Activated T-helper 17 cell treated with anti-CD3 and anti-CD28 coated beads, Interleukin-2, amount 50 U/mL, for 72 hours (primary cell): ENCODE measurements around the gene TCEAL9. TPM values are rescaled to one million over a fixed set of nuclear protein-coding genes. Genes with fewer than 3 reads are reported as not detected.
"Not testable (repeated sequence)": the region's sequence is repeated elsewhere in the genome, so short reads cannot be mapped to it uniquely, and the experiment has no call there.

Source experiments
- ATAC-seq: fragments of 150-1000 bp; cut with Tn5 transposase; replicated peaks from 2 replicates; pipeline ENCODE4 v1.10.0; 2021; ENCODE audit warnings: mild to moderate bottlenecking, moderate library complexity
- H3K27ac Mint-ChIP-seq: one replicate; pipeline ENCODE4 v1.8.0; 2022; ENCODE audit warnings: mixed read lengths
- H3K27me3 Mint-ChIP-seq: one replicate; pipeline ENCODE4 v1.8.0; 2022; ENCODE audit warnings: mixed read lengths
- H3K36me3 Mint-ChIP-seq: one replicate; pipeline ENCODE4 v1.8.0; 2022; ENCODE audit warnings: low read depth, mild to moderate bottlenecking, mixed read lengths
- H3K4me1 Mint-ChIP-seq: one replicate; pipeline ENCODE4 v1.8.0; 2022; ENCODE audit warnings: mixed read lengths
- H3K4me3 Mint-ChIP-seq: one replicate; pipeline ENCODE4 v1.8.0; 2022; ENCODE audit warnings: mild to moderate bottlenecking, mixed read lengths
- H3K9me3 Mint-ChIP-seq: one replicate; pipeline ENCODE4 v1.8.0; 2022; ENCODE audit warnings: mixed read lengths
- total RNA-seq, 2 donors: library from RNA; stranded (reverse); gene quantifications; one replicate each; pipeline ENCODE4 v1.2.3, GENCODE V29; 2022

Gene TCEAL9
- total RNA-seq, 2 donors from 2014 or later, result 0.73 to 1.1 TPM

GRCh38 chrX:103360092-103360491 is 3.8 kb downstream of the TCEAL9 start:
- Mint-ChIP-seq H3K4me1 (no peaks in the 10 kb centered on the region), H3K4me3 (no peak overlapping the region), H3K36me3 (no peaks in the 10 kb centered on the region), H3K9me3 (no peaks in the 10 kb centered on the region), H3K27ac (no peak overlapping the region), H3K27me3 (peaks cover 6% of the 10 kb centered on the region)
- no peak for ATAC-seq

GRCh38 chrX:103360916-103361315 is 4.6 kb downstream of the TCEAL9 start:
- no peak for ATAC-seq
- Mint-ChIP-seq H3K36me3 (no peaks in the 10 kb centered on the region), H3K4me3 (no peak overlapping the region), H3K9me3 (no peaks in the 10 kb centered on the region), H3K4me1 (no peaks in the 10 kb centered on the region), H3K27me3 (peaks cover 2% of the 10 kb centered on the region), H3K27ac (no peak overlapping the region)

DNA sequence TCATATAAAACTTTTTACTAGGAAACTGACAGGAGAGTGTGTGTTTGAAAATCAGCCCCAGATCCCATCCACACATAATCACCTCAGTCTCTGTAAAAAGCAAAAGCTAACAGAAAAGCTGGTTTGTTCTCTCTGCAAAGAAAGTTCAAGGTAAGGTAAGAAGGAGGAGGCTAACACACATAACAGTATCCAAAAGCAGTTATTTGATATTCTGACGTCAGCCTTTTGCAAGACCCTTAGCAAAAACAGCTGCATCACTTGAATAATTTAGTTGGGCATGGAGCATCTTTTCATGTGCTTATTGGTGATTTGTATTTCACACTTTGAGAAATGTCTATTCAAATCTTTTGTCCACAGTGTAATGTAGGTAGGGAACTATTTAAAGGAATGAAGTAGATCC is 5.5 kb downstream of the TCEAL9 start:
- Mint-ChIP-seq H3K36me3 (no peaks in the 10 kb centered on the region), H3K27ac (no peak overlapping the region)

GRCh38 chrX:103362474-103362873 is 6.2 kb downstream of the TCEAL9 start:
- Mint-ChIP-seq H3K9me3 (no peaks in the 10 kb centered on the region), H3K27ac (no peak overlapping the region), H3K4me1 (no peaks in the 10 kb centered on the region), H3K27me3 (no peaks in the 10 kb centered on the region), H3K4me3 (no peak overlapping the region), H3K36me3 (no peaks in the 10 kb centered on the region)
- ATAC-seq, result no peak

More for the DNA sequence above, 5.5 kb downstream of the TCEAL9 start:
- Mint-ChIP-seq H3K27me3 (no peaks in the 10 kb centered on the region), H3K4me3 (no peak overlapping the region), H3K9me3 (no peaks in the 10 kb centered on the region), H3K4me1 (no peaks in the 10 kb centered on the region)
- ATAC-seq, result no peak

GRCh38 chrX:103363046-103363445 is 6.7 kb downstream of the TCEAL9 start:
- ATAC-seq, result no peak
- no peaks in the 10 kb centered on the region for H3K27me3 Mint-ChIP-seq
- H3K9me3 Mint-ChIP-seq, result no peaks in the 10 kb centered on the region
- no peak overlapping the region for H3K27ac Mint-ChIP-seq
- H3K4me3 Mint-ChIP-seq, result no peak overlapping the region
- no peaks in the 10 kb centered on the region for H3K4me1 Mint-ChIP-seq
- no peaks in the 10 kb centered on the region for H3K36me3 Mint-ChIP-seq

GRCh38 chrX:103367502-103367901 is 11.2 kb downstream of the TCEAL9 start:
- no peak for ATAC-seq
- Mint-ChIP-seq H3K27ac (no peak overlapping the region), H3K9me3 (no peaks in the 10 kb centered on the region), H3K4me3 (no peak overlapping the region), H3K27me3 (no peaks in the 10 kb centered on the region), H3K36me3 (no peaks in the 10 kb centered on the region), H3K4me1 (no peaks in the 10 kb centered on the region)

- H3K27me3 Mint-ChIP-seq, result no peaks in the 10 kb centered on the region
- no peaks in the 10 kb centered on the region for H3K9me3 Mint-ChIP-seq
- no peak overlapping the region for H3K4me3 Mint-ChIP-seq
- ATAC-seq, result no peak
- H3K4me1 Mint-ChIP-seq, result no peaks in the 10 kb centered on the region
- H3K36me3 Mint-ChIP-seq, result no peaks in the 10 kb centered on the region
- no peak overlapping the region for H3K27ac Mint-ChIP-seq
These were observed 13.2 kb downstream of the TCEAL9 start for GRCh38 chrX:103369479-103369878.

GRCh38 chrX:103372886-103373285 is 16.6 kb downstream of the TCEAL9 start:
- Mint-ChIP-seq H3K36me3 (no peaks in the 10 kb centered on the region), H3K27ac (no peak overlapping the region), H3K4me3 (no peak overlapping the region), H3K4me1 (no peaks in the 10 kb centered on the region), H3K27me3 (peaks cover 3% of the 10 kb centered on the region), H3K9me3 (no peaks in the 10 kb centered on the region)
- no peak for ATAC-seq

GRCh38 chrX:103373581-103373980 is 17.3 kb downstream of the TCEAL9 start:
- no peaks in the 10 kb centered on the region for H3K9me3 Mint-ChIP-seq
- H3K27ac Mint-ChIP-seq, result no peak overlapping the region
- no peaks in the 10 kb centered on the region for H3K36me3 Mint-ChIP-seq
- no peaks in the 10 kb centered on the region for H3K4me1 Mint-ChIP-seq
- peaks cover 3% of the 10 kb centered on the region for H3K27me3 Mint-ChIP-seq
- ATAC-seq, result no peak
- no peak overlapping the region for H3K4me3 Mint-ChIP-seq

GRCh38 chrX:103376118-103376978 is 20.0 kb downstream of the TCEAL9 start, which contains the start of gene BEX3:
Gene BEX3 (plus strand): TSS chrX:103376538. CDS start chrX:103377522, 984 bp downstream.
- no peak within 1 kb of the TSS for H3K27ac Mint-ChIP-seq
- peaks cover 3% of the 10 kb centered on the region for H3K27me3 Mint-ChIP-seq
- peak within 1 kb of the TSS; percentile 59 for H3K4me3 Mint-ChIP-seq
- no peaks in the 10 kb centered on the region for H3K36me3 Mint-ChIP-seq
- no peaks in the 10 kb centered on the region for H3K9me3 Mint-ChIP-seq
- peak; percentile 68 for ATAC-seq
- no peaks in the 10 kb centered on the region for H3K4me1 Mint-ChIP-seq

DNA sequence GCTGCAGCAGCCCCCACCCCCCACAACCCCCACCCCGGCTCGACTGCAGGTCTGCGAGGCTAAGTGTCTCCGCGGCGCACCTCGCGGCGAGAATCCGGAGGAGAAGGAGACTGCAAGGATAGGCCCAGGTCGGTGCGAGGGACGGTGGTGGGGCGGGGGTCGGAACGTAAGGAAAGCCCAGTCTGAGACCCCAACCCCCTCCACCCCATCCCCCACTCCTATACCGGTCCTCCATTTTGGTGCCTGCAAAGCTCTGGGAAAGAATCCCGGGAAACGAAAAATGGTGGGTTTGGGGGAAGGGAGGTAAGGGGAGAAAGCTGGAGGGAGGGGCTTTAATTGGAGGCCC is 20.6 kb downstream of the TCEAL9 start:
- no peaks in the 10 kb centered on the region for H3K36me3 Mint-ChIP-seq
- H3K4me3 Mint-ChIP-seq, result peak overlapping the region; percentile 59
- ATAC-seq, result no peak
- no peak overlapping the region for H3K27ac Mint-ChIP-seq
- no peaks in the 10 kb centered on the region for H3K9me3 Mint-ChIP-seq
- H3K4me1 Mint-ChIP-seq, result no peaks in the 10 kb centered on the region
- peaks cover 3% of the 10 kb centered on the region for H3K27me3 Mint-ChIP-seq

DNA sequence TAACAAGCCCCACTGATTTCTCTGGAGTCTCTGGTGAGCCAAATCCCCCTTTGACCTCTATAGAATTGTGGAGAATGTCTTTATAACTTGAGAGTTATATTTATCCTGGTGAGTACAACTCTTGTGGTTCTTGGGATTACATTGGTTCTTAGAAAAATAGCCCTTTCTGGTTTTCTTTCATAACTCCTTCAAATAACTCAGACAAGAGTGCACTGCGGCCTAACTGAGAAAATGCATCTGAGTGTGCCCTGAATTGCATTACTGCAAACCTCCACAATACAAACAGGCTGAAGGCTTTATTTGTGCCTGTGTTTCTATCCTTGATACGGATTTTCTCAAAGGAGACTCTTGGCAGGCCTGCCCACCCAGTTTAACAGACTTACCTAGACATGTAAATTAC is 22.7 kb downstream of the TCEAL9 start:
- H3K4me3 Mint-ChIP-seq, result no peak overlapping the region
- H3K27ac Mint-ChIP-seq, result no peak overlapping the region
- H3K9me3 Mint-ChIP-seq, result no peaks in the 10 kb centered on the region
- H3K36me3 Mint-ChIP-seq, result no peaks in the 10 kb centered on the region
- peaks cover 3% of the 10 kb centered on the region for H3K27me3 Mint-ChIP-seq
- no peak for ATAC-seq
- H3K4me1 Mint-ChIP-seq, result no peaks in the 10 kb centered on the region

DNA sequence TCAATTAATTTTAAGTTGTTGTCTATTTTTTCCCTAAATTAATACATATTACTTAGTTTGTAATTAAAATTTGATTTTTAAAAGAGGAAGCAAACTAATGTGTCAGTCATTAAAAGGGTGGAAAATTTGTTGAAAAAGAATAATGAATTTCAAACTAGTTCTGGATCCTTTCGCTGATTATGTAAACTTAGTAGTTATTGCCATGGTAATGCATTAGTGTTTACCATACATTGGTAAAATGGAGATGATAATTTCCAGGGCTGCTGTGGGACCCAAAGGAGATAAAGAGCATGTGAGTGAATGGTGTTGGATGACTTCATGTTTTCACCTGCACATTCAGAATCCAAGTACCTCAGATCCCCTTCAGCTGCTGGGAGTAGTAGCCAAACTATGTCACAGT is 26.6 kb downstream of the TCEAL9 start:
- Mint-ChIP-seq H3K36me3 (no peaks in the 10 kb centered on the region), H3K4me3 (no peak overlapping the region)

GRCh38 chrX:103384672-103385071 is 28.4 kb downstream of the TCEAL9 start:
- peaks cover 6% of the 10 kb centered on the region for H3K27me3 Mint-ChIP-seq
- H3K9me3 Mint-ChIP-seq, result no peaks in the 10 kb centered on the region
- no peaks in the 10 kb centered on the region for H3K36me3 Mint-ChIP-seq
- no peak overlapping the region for H3K4me3 Mint-ChIP-seq
- no peaks in the 10 kb centered on the region for H3K4me1 Mint-ChIP-seq
- no peak overlapping the region for H3K27ac Mint-ChIP-seq
- ATAC-seq, result no peak

More for the DNA sequence above, 26.6 kb downstream of the TCEAL9 start:
- ATAC-seq, result no peak
- no peaks in the 10 kb centered on the region for H3K9me3 Mint-ChIP-seq
- H3K27ac Mint-ChIP-seq, result no peak overlapping the region
- H3K27me3 Mint-ChIP-seq, result peaks cover 3% of the 10 kb centered on the region
- no peaks in the 10 kb centered on the region for H3K4me1 Mint-ChIP-seq

DNA sequence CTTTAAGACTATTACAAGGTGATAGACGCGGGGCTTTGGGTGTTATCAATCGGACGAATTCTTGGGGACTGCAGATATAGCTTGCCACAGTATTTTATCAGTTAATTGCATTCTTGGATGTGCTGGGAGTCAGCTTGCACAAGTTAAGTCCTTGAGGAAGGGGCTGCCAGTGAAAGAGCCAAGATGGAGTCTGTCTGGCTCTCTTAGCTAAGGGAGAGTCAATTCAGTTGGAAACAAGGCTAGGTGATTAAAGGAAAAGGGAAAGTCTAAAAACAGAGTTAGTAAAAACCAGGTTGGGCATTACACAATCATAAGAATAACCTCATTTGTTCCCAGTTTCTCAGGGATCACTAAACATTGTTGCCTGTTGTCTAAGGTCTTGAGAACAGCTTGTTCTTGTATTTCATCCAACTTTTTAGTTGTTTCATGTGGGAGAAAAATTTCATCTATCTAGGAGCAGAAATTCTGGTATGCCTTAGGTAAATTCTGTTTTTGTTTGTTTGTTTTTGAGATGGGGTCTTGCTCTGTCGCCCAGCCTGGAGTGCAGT is 29.1 kb downstream of the TCEAL9 start:
- H3K4me3 Mint-ChIP-seq, H3K36me3 Mint-ChIP-seq, ATAC-seq, H3K27me3 Mint-ChIP-seq, H3K4me1 Mint-ChIP-seq, H3K9me3 Mint-ChIP-seq, H3K27ac Mint-ChIP-seq: not testable (repeated sequence)
